ENCODE results near the gene GLMP.

DNA sequence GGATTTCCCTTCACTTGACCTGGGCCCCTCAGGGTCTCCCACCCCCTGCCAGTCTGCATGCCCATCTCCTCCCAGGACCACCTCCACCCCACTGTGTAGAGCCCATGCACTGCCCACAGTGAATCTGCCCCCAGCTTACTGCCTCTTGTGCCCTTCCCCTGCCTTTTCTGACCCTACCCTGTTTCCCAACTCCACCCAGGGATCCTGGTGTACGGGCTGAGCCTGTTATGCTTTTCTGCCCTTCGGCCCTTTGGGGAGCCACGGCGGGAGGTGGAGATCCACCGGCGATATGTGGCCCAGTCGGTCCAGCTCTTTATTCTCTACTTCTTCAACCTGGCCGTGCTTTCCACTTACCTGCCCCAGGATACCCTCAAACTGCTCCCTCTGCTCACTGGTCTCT lies 9.4 kb downstream of the GLMP start:
- TF ChIP-seq EP300 (IDR thresholded peaks at IDR 0.05), result no peak
- TF ChIP-seq USF2 (IDR thresholded peaks at IDR 0.05), result no peak
- TF ChIP-seq, protein P1, sequence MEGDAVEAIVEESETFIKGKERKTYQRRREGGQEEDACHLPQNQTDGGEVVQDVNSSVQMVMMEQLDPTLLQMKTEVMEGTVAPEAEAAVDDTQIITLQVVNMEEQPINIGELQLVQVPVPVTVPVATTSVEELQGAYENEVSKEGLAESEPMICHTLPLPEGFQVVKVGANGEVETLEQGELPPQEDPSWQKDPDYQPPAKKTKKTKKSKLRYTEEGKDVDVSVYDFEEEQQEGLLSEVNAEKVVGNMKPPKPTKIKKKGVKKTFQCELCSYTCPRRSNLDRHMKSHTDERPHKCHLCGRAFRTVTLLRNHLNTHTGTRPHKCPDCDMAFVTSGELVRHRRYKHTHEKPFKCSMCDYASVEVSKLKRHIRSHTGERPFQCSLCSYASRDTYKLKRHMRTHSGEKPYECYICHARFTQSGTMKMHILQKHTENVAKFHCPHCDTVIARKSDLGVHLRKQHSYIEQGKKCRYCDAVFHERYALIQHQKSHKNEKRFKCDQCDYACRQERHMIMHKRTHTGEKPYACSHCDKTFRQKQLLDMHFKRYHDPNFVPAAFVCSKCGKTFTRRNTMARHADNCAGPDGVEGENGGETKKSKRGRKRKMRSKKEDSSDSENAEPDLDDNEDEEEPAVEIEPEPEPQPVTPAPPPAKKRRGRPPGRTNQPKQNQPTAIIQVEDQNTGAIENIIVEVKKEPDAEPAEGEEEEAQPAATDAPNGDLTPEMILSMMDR (IDR thresholded peaks at IDR 0.05), result no peak
